NCI-H187 (cell line): Measurements from ENCODE around the gene ISG15.
"Not testable (repeated sequence)": the region's sequence is repeated elsewhere in the genome, so short reads cannot be mapped to it uniquely, and the experiment has no call there.

Experiments
- DNase-seq, 2 experiments: peaks; one replicate each; lab custom pipeline; 2025; lab: John Stamatoyannopoulos, UW

ISG15 gene

GRCh38 chr1:995665-996633, 17.3 kb upstream of the ISG15 start:
- no peak for DNase-seq

- no peak for DNase-seq
These were observed 16.2 kb upstream of the ISG15 start for GRCh38 chr1:996851-997712.

GRCh38 chr1:997713-997992, 15.6 kb upstream of the ISG15 start:
- no peak for DNase-seq

GRCh38 chr1:997993-998744, 15.1 kb upstream of the ISG15 start:
- DNase-seq = no peak

- no peak for DNase-seq
These were observed 14.6 kb upstream of the ISG15 start for GRCh38 chr1:998745-998994.

GRCh38 chr1:998995-999724, 14.1 kb upstream of the ISG15 start:
- DNase-seq = no peak

GRCh38 chr1:999725-1000356, 13.5 kb upstream of the ISG15 start, which contains the start of gene HES4:
Gene HES4 (minus strand): TSS chr1:1000097. CDS start chr1:999973, 124 bp downstream.
- DNase-seq = no peak

GRCh38 chr1:1000357-1001056, 12.8 kb upstream of the ISG15 start:
- peak in 1 of 2 experiments; percentile 10 for DNase-seq

- DNase-seq = no peak
These were observed 12.1 kb upstream of the ISG15 start for GRCh38 chr1:1001057-1001783.

GRCh38 chr1:1003618-1004419, 9.5 kb upstream of the ISG15 start:
- no peak for DNase-seq

- DNase-seq = no peak
These were observed 8.9 kb upstream of the ISG15 start for GRCh38 chr1:1004420-1004779.

- DNase-seq = no peak
These were observed 8.3 kb upstream of the ISG15 start for GRCh38 chr1:1004780-1005697.

- no peak for DNase-seq
These were observed 7.5 kb upstream of the ISG15 start for GRCh38 chr1:1005774-1006304.

- DNase-seq = no peak
These were observed 6.8 kb upstream of the ISG15 start for GRCh38 chr1:1006305-1007159.

- not testable (repeated sequence) for DNase-seq
These were observed 3.2 kb upstream of the ISG15 start for GRCh38 chr1:1010131-1010530.

- no peak for DNase-seq
These were observed 1.8 kb upstream of the ISG15 start for GRCh38 chr1:1011396-1011949.

- not testable (repeated sequence) for DNase-seq
These were observed 577 bp upstream of the ISG15 start for GRCh38 chr1:1012736-1013104.
